IMR-90 (cell line): ENCODE measurements around the gene LARP7.

Source experiments
- BHLHE40 ChIP-seq: fragments of 150-350 bp; IDR thresholded peaks from 2 replicates; pipeline ENCODE4 v1.6.1; 2016; ENCODE audit warnings: mild to moderate bottlenecking, low read depth, low read length
- CHD1 ChIP-seq: IDR thresholded peaks from 2 replicates; pipeline ENCODE4 v1.6.1; 2012; ENCODE audit warnings: low read depth, low read length, improper control_type of control experiment
- CTCF ChIP-seq: conservative IDR thresholded peaks from 2 replicates; pipeline ENCODE4 v1.5.1; 2012; ENCODE audit warnings: mild to moderate bottlenecking, low read depth, low read length, improper control_type of control experiment
- ELK1 ChIP-seq: fragments of 150-350 bp; IDR thresholded peaks from 2 replicates; pipeline ENCODE4 v1.6.1; 2016; ENCODE audit warnings: low read depth, mild to moderate bottlenecking, low read length, moderate library complexity, borderline replicate concordance
- FOS ChIP-seq: fragments of 150-350 bp; IDR thresholded peaks from 2 replicates; pipeline ENCODE4 v1.6.1; 2016; ENCODE audit warnings: low read depth, low read length
- MAFK ChIP-seq: IDR thresholded peaks from 2 replicates; pipeline ENCODE4 v1.6.1; 2012; ENCODE audit warnings: low read depth, low read length, improper control_type of control experiment
- MAZ ChIP-seq: IDR thresholded peaks from 2 replicates; pipeline ENCODE4 v1.6.1; 2012; ENCODE audit warnings: low read depth, mild to moderate bottlenecking, low read length, improper control_type of control experiment, moderate library complexity, borderline replicate concordance
- MXI1 ChIP-seq: IDR thresholded peaks from 2 replicates; pipeline ENCODE4 v1.6.1; 2012; ENCODE audit warnings: low read depth, mild to moderate bottlenecking, low read length, moderate library complexity, borderline replicate concordance
- POLR2A ChIP-seq: IDR thresholded peaks from 2 replicates; pipeline ENCODE4 v1.6.1; 2012; ENCODE audit warnings: mild to moderate bottlenecking, low read depth, low read length
- RAD21 ChIP-seq: IDR thresholded peaks from 2 replicates; pipeline ENCODE4 v1.6.1; 2012; ENCODE audit warnings: low read length, improper control_type of control experiment
- RCOR1 ChIP-seq: IDR thresholded peaks from 2 replicates; pipeline ENCODE4 v1.6.1; 2012; ENCODE audit warnings: mild to moderate bottlenecking, low read length, improper control_type of control experiment; ENCODE audit not compliant: insufficient replicate concordance
- RFX5 ChIP-seq: IDR thresholded peaks from 2 replicates; pipeline ENCODE4 v1.8.0; 2012; ENCODE audit warnings: low read depth, mild to moderate bottlenecking, low read length, moderate library complexity
- SMC3 ChIP-seq: fragments of 150-350 bp; IDR thresholded peaks from 2 replicates; pipeline ENCODE4 v1.6.1; 2016; ENCODE audit warnings: low read depth, mild to moderate bottlenecking, antibody characterized with exemption, low read length, moderate library complexity
- TF ChIP-seq, protein P1 (sequence below): fragments of 150-350 bp; IDR thresholded peaks from 2 replicates; pipeline ENCODE4 v1.6.1; 2017; ENCODE audit warnings: mild to moderate bottlenecking, antibody characterized with exemption, low read length, low read depth

GRCh38 chr4:112655270-112655669 is 18.3 kb downstream of the LARP7 start:
- TF ChIP-seq CTCF (no peak), POLR2A (no peak), MAFK (no peak), MAZ (no peak), CHD1 (no peak), ELK1 (no peak), SMC3 (no peak), MXI1 (no peak), RAD21 (no peak), FOS (no peak), RFX5 (no peak), BHLHE40 (no peak), RCOR1 (no peak)
- TF ChIP-seq, protein P1, sequence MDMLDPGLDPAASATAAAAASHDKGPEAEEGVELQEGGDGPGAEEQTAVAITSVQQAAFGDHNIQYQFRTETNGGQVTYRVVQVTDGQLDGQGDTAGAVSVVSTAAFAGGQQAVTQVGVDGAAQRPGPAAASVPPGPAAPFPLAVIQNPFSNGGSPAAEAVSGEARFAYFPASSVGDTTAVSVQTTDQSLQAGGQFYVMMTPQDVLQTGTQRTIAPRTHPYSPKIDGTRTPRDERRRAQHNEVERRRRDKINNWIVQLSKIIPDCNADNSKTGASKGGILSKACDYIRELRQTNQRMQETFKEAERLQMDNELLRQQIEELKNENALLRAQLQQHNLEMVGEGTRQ = no peak
